ENCODE data around the gene IPPK.

DNA sequence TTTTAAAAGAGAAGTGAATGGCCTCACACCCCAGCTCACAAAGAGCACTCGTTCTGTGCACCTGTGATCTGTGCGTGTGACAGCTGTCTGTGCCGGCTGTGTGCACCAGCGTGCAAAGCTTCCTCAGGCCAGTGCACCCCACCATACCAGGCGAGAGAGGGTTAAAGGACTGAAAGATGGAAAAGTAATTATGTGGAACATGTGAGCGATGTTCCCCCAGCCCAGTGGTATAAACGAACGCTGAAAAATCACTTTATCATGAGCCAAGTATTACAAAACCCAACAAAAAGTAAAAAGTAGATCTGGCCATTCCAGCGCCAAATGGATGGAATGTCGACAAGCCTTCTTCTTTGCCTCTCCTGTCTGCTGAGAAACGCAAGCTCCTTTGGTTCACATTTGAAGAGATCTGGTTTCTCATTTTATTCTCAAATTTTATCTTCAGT lies 53.7 kb downstream of the IPPK start:
- peak in 1 of 2 donors; percentile 28 for TF ChIP-seq POLR2AphosphoS5 (IDR thresholded peaks at IDR 0.05; ENCODE audit: insufficient read depth in 1 of 2, low read depth in 1 of 2)
- TF ChIP-seq, protein P1, sequence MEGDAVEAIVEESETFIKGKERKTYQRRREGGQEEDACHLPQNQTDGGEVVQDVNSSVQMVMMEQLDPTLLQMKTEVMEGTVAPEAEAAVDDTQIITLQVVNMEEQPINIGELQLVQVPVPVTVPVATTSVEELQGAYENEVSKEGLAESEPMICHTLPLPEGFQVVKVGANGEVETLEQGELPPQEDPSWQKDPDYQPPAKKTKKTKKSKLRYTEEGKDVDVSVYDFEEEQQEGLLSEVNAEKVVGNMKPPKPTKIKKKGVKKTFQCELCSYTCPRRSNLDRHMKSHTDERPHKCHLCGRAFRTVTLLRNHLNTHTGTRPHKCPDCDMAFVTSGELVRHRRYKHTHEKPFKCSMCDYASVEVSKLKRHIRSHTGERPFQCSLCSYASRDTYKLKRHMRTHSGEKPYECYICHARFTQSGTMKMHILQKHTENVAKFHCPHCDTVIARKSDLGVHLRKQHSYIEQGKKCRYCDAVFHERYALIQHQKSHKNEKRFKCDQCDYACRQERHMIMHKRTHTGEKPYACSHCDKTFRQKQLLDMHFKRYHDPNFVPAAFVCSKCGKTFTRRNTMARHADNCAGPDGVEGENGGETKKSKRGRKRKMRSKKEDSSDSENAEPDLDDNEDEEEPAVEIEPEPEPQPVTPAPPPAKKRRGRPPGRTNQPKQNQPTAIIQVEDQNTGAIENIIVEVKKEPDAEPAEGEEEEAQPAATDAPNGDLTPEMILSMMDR (IDR thresholded peaks at IDR 0.05), result no peak
- TF ChIP-seq POLR2A (IDR thresholded peaks at IDR 0.05), result no peak
